HFFc6 (cell line): ENCODE results near the gene PUDP. TPM values are rescaled to one million over a fixed set of nuclear protein-coding genes. Genes with fewer than 3 reads are reported as not detected.

Experiments used
- DNase-seq: peaks from one replicate; pipeline ENCODE4 v3.0.0-alpha.2; 2018
- H3K27ac Mint-ChIP-seq: 2 replicates; pipeline ENCODE4 v1.8.0; 2020; ENCODE audit warnings: mild to moderate bottlenecking, mixed read lengths
- H3K27me3 Mint-ChIP-seq: 2 replicates; pipeline ENCODE4 v1.8.0; 2021; ENCODE audit warnings: mild to moderate bottlenecking, moderate library complexity, mixed read lengths; ENCODE audit not compliant: insufficient read depth
- H3K36me3 Mint-ChIP-seq: 2 replicates; pipeline ENCODE4 v1.8.0; 2021; ENCODE audit warnings: low read depth, mixed read lengths
- H3K4me1 Mint-ChIP-seq: 2 replicates; pipeline ENCODE4 v1.8.0; 2020; ENCODE audit warnings: low read depth, mixed read lengths
- H3K4me3 Mint-ChIP-seq: 2 replicates; pipeline ENCODE4 v1.8.0; 2020; ENCODE audit warnings: mild to moderate bottlenecking, moderate library complexity, mixed read lengths
- H3K9me3 Mint-ChIP-seq: 2 replicates; pipeline ENCODE4 v1.8.0; 2020; ENCODE audit warnings: mild to moderate bottlenecking, mixed read lengths
- CTCF ChIP-seq: fragments of 200-600 bp; sonication (generic); IDR thresholded peaks from 2 replicates; pipeline ENCODE4 v1.5.0; 2021; ENCODE audit warnings: antibody characterized with exemption, mild to moderate bottlenecking
- total RNA-seq, 6 experiments: library from RNA; stranded (reverse); fragmentation: NEBNext Ultra II Directional; extraction: Animal tissue kit (Norgen Biotek cat#: 25700); gene quantifications; 2 replicates in 1 of 6; 3 replicates in 5 of 6; pipeline ENCODE4 v1.2.3, GENCODE V29; 2021

PUDP gene
- total RNA-seq, 6 experiments from 2014 or later, result 23.6 to 30.9 (median 25.9) TPM

- Mint-ChIP-seq H3K9me3 (no peaks in the 10 kb centered on the region), H3K27ac (peak overlapping the region; percentile 59), H3K36me3 (peaks cover 4% of the 10 kb centered on the region), H3K27me3 (no peaks in the 10 kb centered on the region), H3K4me3 (no peak overlapping the region), H3K4me1 (peaks cover 21% of the 10 kb centered on the region)
- no peak for TF ChIP-seq CTCF
- DNase-seq, result no peak
Measured at GRCh38 chrX:7109838-7110793, 37.8 kb downstream of the PUDP start.

DNA sequence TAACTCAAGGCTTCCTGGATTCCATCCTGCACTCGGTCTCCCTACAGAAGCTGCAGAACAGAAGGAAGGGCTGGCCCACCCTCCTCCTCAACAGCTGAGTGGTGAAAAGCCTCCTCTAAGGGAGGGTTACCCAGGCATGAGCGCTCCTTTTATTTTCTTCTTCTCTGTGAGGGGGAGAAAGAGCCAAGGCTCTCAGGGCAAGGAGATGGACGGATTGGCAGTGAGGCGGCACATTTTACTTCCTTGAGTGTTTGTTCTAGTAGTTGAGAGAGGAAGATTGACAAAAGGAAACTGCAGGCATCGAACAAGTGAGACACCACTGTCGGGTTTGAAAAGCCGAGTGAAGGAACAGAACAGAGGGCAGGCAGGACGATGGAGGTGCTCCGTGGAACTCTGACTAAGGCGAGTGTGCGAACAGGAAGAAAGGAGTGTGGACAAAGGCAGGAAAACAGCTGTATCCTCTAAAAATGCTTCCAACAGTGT lies 38.9 kb downstream of the PUDP start:
- DNase-seq, result no peak
- Mint-ChIP-seq H3K4me3 (no peak overlapping the region), H3K36me3 (peaks cover 4% of the 10 kb centered on the region), H3K27me3 (no peaks in the 10 kb centered on the region), H3K27ac (peak overlapping the region; percentile 19; the same call in 1 of the 2 replicates), H3K4me1 (peaks cover 21% of the 10 kb centered on the region), H3K9me3 (no peaks in the 10 kb centered on the region)
- TF ChIP-seq CTCF, result no peak

GRCh38 chrX:7108030-7108429 lies 39.9 kb downstream of the PUDP start:
- Mint-ChIP-seq H3K27me3 (no peaks in the 10 kb centered on the region), H3K27ac (no peak overlapping the region), H3K4me3 (no peak overlapping the region), H3K9me3 (no peaks in the 10 kb centered on the region), H3K36me3 (peaks cover 8% of the 10 kb centered on the region), H3K4me1 (peaks cover 21% of the 10 kb centered on the region)
- TF ChIP-seq CTCF, result no peak
- DNase-seq, result no peak

DNA sequence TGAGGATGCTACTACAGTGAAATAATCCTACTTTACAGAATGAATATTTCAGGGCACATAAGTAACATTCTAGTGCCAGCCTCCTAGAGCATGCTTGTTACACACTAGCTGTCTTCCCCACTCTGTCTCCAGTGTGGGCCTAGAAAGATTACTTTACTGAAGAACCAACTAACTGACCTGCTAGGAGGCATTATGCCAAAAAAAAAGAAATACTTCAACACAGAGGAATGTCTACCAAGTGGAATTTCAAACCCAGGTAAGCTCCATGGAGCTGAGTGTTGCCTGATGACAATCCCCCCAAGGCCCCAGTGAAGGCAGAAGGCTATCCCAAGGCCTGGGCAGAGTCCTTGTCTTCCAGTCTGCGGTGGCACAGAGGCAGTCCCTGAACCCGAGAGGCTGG lies 41.3 kb downstream of the PUDP start:
- peaks cover 14% of the 10 kb centered on the region for H3K36me3 Mint-ChIP-seq
- no peak for DNase-seq
- H3K9me3 Mint-ChIP-seq, result no peaks in the 10 kb centered on the region
- H3K4me3 Mint-ChIP-seq, result no peak overlapping the region
- peaks cover 21% of the 10 kb centered on the region for H3K4me1 Mint-ChIP-seq
- H3K27ac Mint-ChIP-seq, result no peak overlapping the region
- no peaks in the 10 kb centered on the region for H3K27me3 Mint-ChIP-seq
- TF ChIP-seq CTCF, result no peak

DNA sequence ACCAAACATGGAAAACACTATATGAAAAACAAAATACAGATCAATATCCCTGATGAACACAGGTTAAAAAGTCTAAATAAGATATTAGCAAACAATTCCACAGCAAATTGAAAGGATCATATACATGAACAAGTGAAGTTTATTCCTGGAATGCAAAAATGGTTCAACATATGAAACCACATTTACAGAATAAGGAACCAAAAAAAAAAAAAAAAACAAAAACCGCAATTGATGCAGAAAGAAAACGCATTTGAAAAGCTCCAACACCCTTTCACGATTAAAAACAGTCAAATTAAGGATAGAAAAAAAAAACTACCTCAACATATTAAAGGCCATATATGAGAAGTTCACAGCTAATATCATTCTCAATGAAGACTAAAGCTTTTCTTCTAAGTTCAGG lies 45.8 kb downstream of the PUDP start:
- Mint-ChIP-seq H3K27ac (no peak overlapping the region), H3K36me3 (peaks cover 14% of the 10 kb centered on the region), H3K4me1 (no peaks in the 10 kb centered on the region), H3K27me3 (no peaks in the 10 kb centered on the region; the same call in 1 of the 2 replicates), H3K4me3 (no peak overlapping the region), H3K9me3 (no peaks in the 10 kb centered on the region)
- DNase-seq, result no peak
- TF ChIP-seq CTCF, result no peak
